Ishikawa (cell line): ENCODE results near the gene UCK1.

Experiments used
- CEBPB ChIP-seq: IDR thresholded peaks from 2 replicates; pipeline ENCODE4 v1.6.1; 2012
- CREB1 ChIP-seq: IDR thresholded peaks from 2 replicates; pipeline ENCODE4 v1.6.1; 2012; ENCODE audit warnings: low read depth
- EGR1 ChIP-seq: IDR thresholded peaks from 2 replicates; pipeline ENCODE4 v1.6.1; 2012
- EP300 ChIP-seq: IDR thresholded peaks from 2 replicates; pipeline ENCODE4 v1.6.1; 2012; ENCODE audit warnings: borderline replicate concordance
- FOXM1 ChIP-seq: IDR thresholded peaks from 2 replicates; pipeline ENCODE4 v1.6.1; 2012; ENCODE audit warnings: low read depth, borderline replicate concordance
- MAX ChIP-seq: IDR thresholded peaks from 2 replicates; pipeline ENCODE4 v1.6.1; 2012
- NFIC ChIP-seq: IDR thresholded peaks from 2 replicates; pipeline ENCODE4 v1.6.1; 2012
- RAD21 ChIP-seq: IDR thresholded peaks from 2 replicates; pipeline ENCODE4 v1.6.1; 2012; ENCODE audit warnings: low read depth
- REST ChIP-seq: IDR thresholded peaks from 2 replicates; pipeline ENCODE4 v1.6.1; 2012; ENCODE audit warnings: low read depth, mild to moderate bottlenecking
- TAF1 ChIP-seq: IDR thresholded peaks from 2 replicates; pipeline ENCODE4 v1.6.1; 2012; ENCODE audit warnings: low read depth, mild to moderate bottlenecking
- TCF12 ChIP-seq: IDR thresholded peaks from 2 replicates; pipeline ENCODE4 v1.6.1; 2012; ENCODE audit warnings: low read depth
- TEAD4 ChIP-seq: IDR thresholded peaks from 2 replicates; pipeline ENCODE4 v1.6.1; 2012
- YY1 ChIP-seq: IDR thresholded peaks from 2 replicates; pipeline ENCODE4 v1.6.1; 2012; ENCODE audit warnings: low read depth
- ZBTB7A ChIP-seq: IDR thresholded peaks from 2 replicates; pipeline ENCODE4 v1.6.1; 2012; ENCODE audit warnings: low read depth
- TF ChIP-seq, protein P1 (sequence below): IDR thresholded peaks from 2 replicates; pipeline ENCODE4 v1.6.1; 2012

Gene UCK1

GRCh38 chr9:131545786-131546335, 14.8 kb upstream of the UCK1 start:
- peak; percentile 46; the same call in 1 of the 2 replicates for TF ChIP-seq ZBTB7A
- 0 out of 2 replicates have a peak, but pooled peaks have one; percentile 23 for TF ChIP-seq TAF1
- no peak for TF ChIP-seq EP300
- TF ChIP-seq CEBPB, result no peak
- no peak for TF ChIP-seq MAX
- no peak for TF ChIP-seq EGR1

DNA sequence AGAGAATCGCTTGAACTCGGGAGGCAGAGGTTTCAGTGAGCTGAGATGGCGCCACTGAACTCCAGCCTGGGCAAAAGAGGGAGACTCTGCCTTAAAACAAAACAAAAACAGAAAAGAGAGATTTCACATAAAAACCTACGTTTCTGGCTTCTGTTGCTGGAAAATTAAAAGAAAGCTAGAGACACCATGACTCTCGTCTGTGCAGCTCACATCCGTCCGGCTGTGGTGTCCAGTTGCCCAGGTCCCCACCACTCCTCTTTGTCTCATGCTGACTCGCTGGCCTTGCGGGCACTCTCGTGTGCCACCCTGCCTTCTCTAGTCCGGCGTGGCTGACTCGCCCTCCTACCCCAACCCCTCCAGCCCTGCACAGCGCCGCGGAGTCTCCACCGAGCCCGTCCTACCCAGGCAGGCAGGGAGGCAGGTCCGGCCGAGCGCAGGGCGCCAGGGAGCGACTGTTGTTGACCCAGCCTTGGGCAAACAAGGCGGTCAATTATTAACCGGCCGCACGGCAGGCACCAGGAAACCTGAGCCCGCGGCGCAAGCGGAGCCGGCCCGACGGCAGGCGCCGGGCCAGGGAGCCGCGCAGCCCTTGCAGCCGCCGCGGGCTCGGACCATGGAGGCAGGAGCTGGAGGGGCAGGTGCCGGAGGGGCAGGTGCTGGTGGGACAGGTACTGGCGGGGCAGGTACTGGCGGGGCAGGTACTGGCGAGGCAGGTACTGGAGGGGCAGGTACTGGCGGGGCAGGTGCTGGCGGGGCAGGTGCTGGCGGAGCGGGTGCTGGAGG, 14.1 kb upstream of the UCK1 start, which contains the start of gene PRRT1B:
Gene PRRT1B, plus strand, starts transcription at position 521 of the 783 bp plus-strand sequence. Its CDS starts 93 bp downstream, at position 614.
- TF ChIP-seq RAD21 (no peak), TEAD4 (no peak), CREB1 (no peak), EGR1 (no peak), MAX (no peak), TAF1 (no peak), TCF12 (no peak)

DNA sequence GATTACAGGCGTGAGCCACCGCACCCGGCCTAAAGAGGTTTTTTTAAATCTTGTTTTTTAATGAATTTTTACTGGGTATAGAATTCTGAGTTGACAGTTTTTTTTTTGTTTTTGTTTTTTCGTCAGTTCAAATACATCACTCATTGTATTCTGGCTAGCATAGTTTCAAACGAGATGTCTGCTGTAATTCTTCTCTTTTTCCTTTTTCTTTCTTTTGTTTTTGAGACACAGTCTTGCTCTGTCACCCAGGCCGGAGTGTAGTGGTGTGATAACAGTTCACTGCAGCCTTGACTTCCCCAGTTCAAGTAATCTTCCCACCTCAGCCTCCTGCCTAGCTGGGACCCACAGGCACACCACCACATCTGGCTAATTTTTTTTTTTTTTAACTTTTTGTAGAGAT, 12.1 kb upstream of the UCK1 start:
- TF ChIP-seq MAX (no peak), EP300 (no peak), RAD21 (no peak), FOXM1 (no peak), REST (no peak), CEBPB (no peak), EGR1 (no peak), TEAD4 (no peak), CREB1 (no peak), TAF1 (no peak)
- TF ChIP-seq, protein P1, sequence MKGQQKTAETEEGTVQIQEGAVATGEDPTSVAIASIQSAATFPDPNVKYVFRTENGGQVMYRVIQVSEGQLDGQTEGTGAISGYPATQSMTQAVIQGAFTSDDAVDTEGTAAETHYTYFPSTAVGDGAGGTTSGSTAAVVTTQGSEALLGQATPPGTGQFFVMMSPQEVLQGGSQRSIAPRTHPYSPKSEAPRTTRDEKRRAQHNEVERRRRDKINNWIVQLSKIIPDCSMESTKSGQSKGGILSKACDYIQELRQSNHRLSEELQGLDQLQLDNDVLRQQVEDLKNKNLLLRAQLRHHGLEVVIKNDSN, result no peak

GRCh38 chr9:131539223-131539923, 8.3 kb upstream of the UCK1 start:
- TF ChIP-seq EGR1, result no peak
- no peak for TF ChIP-seq TAF1

DNA sequence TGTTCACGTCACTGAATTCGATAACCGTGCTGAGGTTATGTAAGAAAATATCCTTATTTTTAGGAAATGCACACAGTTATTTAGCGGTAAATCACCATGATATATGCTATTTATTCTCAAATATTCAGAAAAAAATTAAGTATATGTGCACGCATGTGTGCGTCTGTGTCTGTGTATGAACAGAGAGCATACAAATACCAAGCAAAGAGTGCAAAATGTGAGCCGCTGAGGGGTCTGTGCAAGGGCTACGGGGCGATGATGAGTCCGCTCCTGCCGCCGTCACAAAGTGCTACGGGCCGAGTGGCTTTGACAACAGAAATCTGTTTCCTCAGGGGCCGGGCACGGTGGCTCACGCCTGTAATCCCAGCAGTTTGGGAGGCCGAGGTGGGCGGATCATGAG, 6.9 kb upstream of the UCK1 start:
- TF ChIP-seq REST, result no peak
- no peak for TF ChIP-seq MAX
- TF ChIP-seq TEAD4, result no peak
- TF ChIP-seq TCF12, result no peak
- no peak for TF ChIP-seq NFIC
- TF ChIP-seq YY1, result no peak
- no peak for TF ChIP-seq TAF1
- no peak for TF ChIP-seq EP300
- TF ChIP-seq, protein P1, result no peak
- TF ChIP-seq EGR1, result no peak
- no peak for TF ChIP-seq ZBTB7A
